SK-N-MC (cell line): Measurements from ENCODE around the gene SNX1.

Experiments
- DNase-seq: peaks from one replicate; pipeline ENCODE4 v3.0.0-alpha.2; 2011; ENCODE audit warnings: low read depth, low spot score
- H3K27ac ChIP-seq: fragments of 200-600 bp; sonication (generic); 2 replicates; pipeline ENCODE4 v1.5.1; 2016; ENCODE audit warnings: mixed run types
- H3K36me3 ChIP-seq: fragments of 200-600 bp; sonication (generic); 2 replicates; pipeline ENCODE4 v1.6.1; 2017; ENCODE audit warnings: antibody characterized with exemption, low read length, mixed read lengths; ENCODE audit not compliant: insufficient read depth
- H3K4me3 ChIP-seq: fragments of 200-600 bp; sonication (generic); 2 replicates; pipeline ENCODE4 v1.5.1; 2016
- H3K9ac ChIP-seq: fragments of 200-600 bp; sonication (generic); 2 replicates; pipeline ENCODE4 v1.8.0; 2017; ENCODE audit warnings: mixed run types, mixed read lengths; ENCODE audit not compliant: insufficient read length
- H3K9me3 ChIP-seq: fragments of 200-600 bp; sonication (generic); 2 replicates; pipeline ENCODE4 v1.6.1; 2017; ENCODE audit warnings: low read depth, mild to moderate bottlenecking, antibody characterized with exemption, low read length, moderate library complexity, mixed read lengths
- EZH2 ChIP-seq: fragments of 200-600 bp; sonication (generic); IDR thresholded peaks from one replicate; pipeline ENCODE4 v1.6.1; 2017; ENCODE audit warnings: antibody characterized with exemption
- FOXP2 ChIP-seq: optimal IDR thresholded peaks from 2 replicates; pipeline ENCODE3; 2011; ENCODE audit warnings: mild to moderate bottlenecking, moderate library complexity; ENCODE audit not compliant: insufficient read depth; ENCODE audit errors: extremely low read length, control extremely low read depth
- POLR2AphosphoS5 ChIP-seq: IDR thresholded peaks from 2 replicates; pipeline ENCODE4 v1.6.1; 2012; ENCODE audit warnings: mild to moderate bottlenecking, low read depth, low read length, borderline replicate concordance

The SNX1 gene

GRCh38 chr15:64125978-64126377 is 30.2 kb downstream of the SNX1 start:
- H3K4me3 ChIP-seq = no peak overlapping the region
- no peak overlapping the region for H3K27ac ChIP-seq
- H3K9ac ChIP-seq = no peak overlapping the region
- TF ChIP-seq EZH2 (no peak), FOXP2 (no peak), POLR2AphosphoS5 (no peak)
- DNase-seq = no peak
- peaks cover 76% of the 10 kb centered on the region for H3K36me3 ChIP-seq
- no peaks in the 10 kb centered on the region for H3K9me3 ChIP-seq

GRCh38 chr15:64127521-64128270 is 31.9 kb downstream of the SNX1 start:
- Histone ChIP-seq H3K9me3 (no peaks in the 10 kb centered on the region), H3K9ac (no peak overlapping the region), H3K27ac (no peak overlapping the region), H3K36me3 (peaks cover 82% of the 10 kb centered on the region), H3K4me3 (no peak overlapping the region)
- no peak for DNase-seq
- no peak for TF ChIP-seq FOXP2

GRCh38 chr15:64130159-64130558 is 34.4 kb downstream of the SNX1 start:
- peaks cover 86% of the 10 kb centered on the region for H3K36me3 ChIP-seq
- no peak for TF ChIP-seq POLR2AphosphoS5
- no peak for TF ChIP-seq FOXP2
- no peak for TF ChIP-seq EZH2
- no peak overlapping the region for H3K9ac ChIP-seq
- no peaks in the 10 kb centered on the region for H3K9me3 ChIP-seq
- no peak overlapping the region for H3K4me3 ChIP-seq
- no peak overlapping the region for H3K27ac ChIP-seq
- DNase-seq = no peak

GRCh38 chr15:64131547-64131946 is 35.8 kb downstream of the SNX1 start:
- H3K9ac ChIP-seq = no peak overlapping the region
- no peak for DNase-seq
- H3K4me3 ChIP-seq = no peak overlapping the region
- peaks cover 88% of the 10 kb centered on the region for H3K36me3 ChIP-seq
- TF ChIP-seq EZH2 (no peak), FOXP2 (no peak), POLR2AphosphoS5 (no peak)
- no peaks in the 10 kb centered on the region for H3K9me3 ChIP-seq
- H3K27ac ChIP-seq = no peak overlapping the region

GRCh38 chr15:64132217-64132616 is 36.4 kb downstream of the SNX1 start:
- TF ChIP-seq EZH2 = no peak
- no peak for TF ChIP-seq FOXP2
- TF ChIP-seq POLR2AphosphoS5 = no peak
- peaks cover 88% of the 10 kb centered on the region for H3K36me3 ChIP-seq

GRCh38 chr15:64133623-64134344 is 38.0 kb downstream of the SNX1 start:
- H3K9ac ChIP-seq = no peak overlapping the region
- H3K36me3 ChIP-seq = peaks cover 89% of the 10 kb centered on the region
- no peak overlapping the region for H3K4me3 ChIP-seq
- TF ChIP-seq FOXP2 (no peak), POLR2AphosphoS5 (no peak)
- H3K9me3 ChIP-seq = no peaks in the 10 kb centered on the region
- DNase-seq = no peak
- H3K27ac ChIP-seq = no peak overlapping the region

More at GRCh38 chr15:64132217-64132616, 36.4 kb downstream of the SNX1 start:
- no peaks in the 10 kb centered on the region for H3K9me3 ChIP-seq
- no peak for DNase-seq
- H3K4me3 ChIP-seq = no peak overlapping the region
- no peak overlapping the region for H3K9ac ChIP-seq
- no peak overlapping the region for H3K27ac ChIP-seq

GRCh38 chr15:64134345-64134829 is 38.6 kb downstream of the SNX1 start:
- Histone ChIP-seq H3K4me3 (no peak overlapping the region), H3K27ac (no peak overlapping the region), H3K9ac (no peak overlapping the region), H3K9me3 (no peaks in the 10 kb centered on the region), H3K36me3 (peaks cover 86% of the 10 kb centered on the region)
- no peak for DNase-seq
- peak; percentile 18 for TF ChIP-seq FOXP2
- TF ChIP-seq EZH2 = no peak

GRCh38 chr15:64136347-64136746 is 40.6 kb downstream of the SNX1 start:
- DNase-seq = no peak
- Histone ChIP-seq H3K27ac (no peak overlapping the region), H3K36me3 (peaks cover 71% of the 10 kb centered on the region), H3K9ac (no peak overlapping the region), H3K9me3 (no peaks in the 10 kb centered on the region), H3K4me3 (no peak overlapping the region)
- TF ChIP-seq EZH2 = no peak
- no peak for TF ChIP-seq POLR2AphosphoS5
- no peak for TF ChIP-seq FOXP2
